GM20431 (cell line): Measurements from ENCODE around the gene SGK1.
"Not testable (repeated sequence)": the region's sequence is repeated elsewhere in the genome, so short reads cannot be mapped to it uniquely, and the experiment has no call there.

ENCODE experiments used
- in situ Hi-C: fragments of 300-500 bp; cut with MseI, MboI; formaldehyde crosslinking; loops from one replicate; pipeline ENCODE4 v1.15.0; 2020; ENCODE audit warnings: low sequenced_read_pairs; ENCODE audit not compliant: unreplicated experiment

SGK1 gene

GRCh38 chr6:134196568-134197193, 121.2 kb downstream of the SGK1 start:
- in situ Hi-C loops, result no loop called here

GRCh38 chr6:134195985-134196384, 121.9 kb downstream of the SGK1 start:
- in situ Hi-C loops, result no loop called here

- in situ Hi-C loops, result no loop called here
Observed at GRCh38 chr6:134195164-134195906, 122.6 kb downstream of the SGK1 start.

GRCh38 chr6:134193536-134194498, 124.1 kb downstream of the SGK1 start:
- in situ Hi-C loops, result no loop called here

- in situ Hi-C loops, result not testable (repeated sequence)
Observed at GRCh38 chr6:134192609-134193008, 125.3 kb downstream of the SGK1 start.

- in situ Hi-C loops, result no loop called here
Observed at GRCh38 chr6:134190883-134191282, 127.0 kb downstream of the SGK1 start.

- in situ Hi-C loops, result no loop called here
Observed at GRCh38 chr6:134187751-134188150, 130.2 kb downstream of the SGK1 start.

- in situ Hi-C loops, result no loop called here
Observed at GRCh38 chr6:134187154-134187553, 130.8 kb downstream of the SGK1 start.

- in situ Hi-C loops, result no loop called here
Observed at GRCh38 chr6:134186355-134186754, 131.6 kb downstream of the SGK1 start.

GRCh38 chr6:134185277-134185676, 132.6 kb downstream of the SGK1 start:
- in situ Hi-C loops, result no loop called here

GRCh38 chr6:134183844-134184243, 134.1 kb downstream of the SGK1 start:
- in situ Hi-C loops, result no loop called here

- in situ Hi-C loops, result no loop called here
Observed at GRCh38 chr6:134182528-134182927, 135.4 kb downstream of the SGK1 start.

GRCh38 chr6:134181726-134182125, 136.2 kb downstream of the SGK1 start:
- in situ Hi-C loops, result not testable (repeated sequence)

- in situ Hi-C loops, result not testable (repeated sequence)
Observed at GRCh38 chr6:134181251-134181650, 136.7 kb downstream of the SGK1 start.

- in situ Hi-C loops, result not testable (repeated sequence)
Observed at GRCh38 chr6:134180540-134180939, 137.4 kb downstream of the SGK1 start.

GRCh38 chr6:134178161-134179044, 139.5 kb downstream of the SGK1 start:
- in situ Hi-C loops, result no loop called here

- in situ Hi-C loops, result no loop called here
Observed at GRCh38 chr6:134177753-134178160, 140.2 kb downstream of the SGK1 start.

GRCh38 chr6:134177236-134177635, 140.7 kb downstream of the SGK1 start:
- in situ Hi-C loops, result no loop called here

GRCh38 chr6:134176264-134176975, 141.5 kb downstream of the SGK1 start:
- in situ Hi-C loops, result no loop called here
